ENCODE results near the gene VPS25. TPM values are rescaled to one million over a fixed set of nuclear protein-coding genes. Genes with fewer than 3 reads are reported as not detected.
A peak's percentile ranks its signal among the peaks of the same experiment; 100 is the strongest.

VPS25 gene
- total RNA-seq, 2 experiments from 2014 or later: 57.5 to 58.6 TPM

- no peaks in the 10 kb centered on the region for H3K9me3 Mint-ChIP-seq
- peaks cover 18% of the 10 kb centered on the region for H3K4me1 Mint-ChIP-seq (ENCODE audit: low read depth)
- no peak for DNase-seq
- peaks cover 4% of the 10 kb centered on the region for H3K36me3 Mint-ChIP-seq
- ChIA-PET CTCF (interaction anchor here (0.6 to 1.4 kb wide), 6 partner anchors 20 to 780 kb away, joined by 3 to 5 read pairs (median 4); partner anchors contain the start of genes BECN1 and VPS25), POLR2A (interaction anchor here (1.0 to 1.8 kb wide), 4 partner anchors 24 to 518 kb away, joined by 3 to 7 read pairs (median 4); partner anchors contain the start of genes PSME3 and VPS25)
- peak overlapping the region; percentile 90 for H3K4me3 Mint-ChIP-seq
- no peak overlapping the region for H3K27ac Mint-ChIP-seq
- intact Hi-C loops (cut with micrococcal nuclease): no loop called here
- no peaks in the 10 kb centered on the region for H3K27me3 Mint-ChIP-seq
Measured at GRCh38 chr17:42798011-42798382, 24.7 kb downstream of the VPS25 start.

- H3K27me3 Mint-ChIP-seq: no peaks in the 10 kb centered on the region
- H3K4me1 Mint-ChIP-seq (ENCODE audit: low read depth): peaks cover 18% of the 10 kb centered on the region
- DNase-seq: peak; percentile 90
- H3K27ac Mint-ChIP-seq: peak within 1 kb of the TSS; percentile 50
- CTCF ChIA-PET: interaction anchor here (0.6 to 1.4 kb wide), 6 partner anchors 19 to 780 kb away, joined by 3 to 5 read pairs (median 4); partner anchors contain the start of genes BECN1 and VPS25
- intact Hi-C loops (cut with micrococcal nuclease): no loop called here
- POLR2A ChIA-PET: interaction anchor here (1.0 to 1.8 kb wide), 4 partner anchors 25 to 518 kb away, joined by 3 to 7 read pairs (median 4); partner anchors contain the start of genes PSME3 and VPS25
- peaks cover 4% of the 10 kb centered on the region for H3K36me3 Mint-ChIP-seq
- H3K4me3 Mint-ChIP-seq: peak within 1 kb of the TSS; percentile 90
- no peaks in the 10 kb centered on the region for H3K9me3 Mint-ChIP-seq
Measured at GRCh38 chr17:42798383-42799380, 25.4 kb downstream of the VPS25 start, which contains the start of the genes CNTD1 and COA3. CNTD1 (plus strand) TSS chr17:42798861; CDS start chr17:42799068, 207 bp downstream. COA3 (minus strand) TSS chr17:42798704; CDS start chr17:42798681, 23 bp downstream.

DNA sequence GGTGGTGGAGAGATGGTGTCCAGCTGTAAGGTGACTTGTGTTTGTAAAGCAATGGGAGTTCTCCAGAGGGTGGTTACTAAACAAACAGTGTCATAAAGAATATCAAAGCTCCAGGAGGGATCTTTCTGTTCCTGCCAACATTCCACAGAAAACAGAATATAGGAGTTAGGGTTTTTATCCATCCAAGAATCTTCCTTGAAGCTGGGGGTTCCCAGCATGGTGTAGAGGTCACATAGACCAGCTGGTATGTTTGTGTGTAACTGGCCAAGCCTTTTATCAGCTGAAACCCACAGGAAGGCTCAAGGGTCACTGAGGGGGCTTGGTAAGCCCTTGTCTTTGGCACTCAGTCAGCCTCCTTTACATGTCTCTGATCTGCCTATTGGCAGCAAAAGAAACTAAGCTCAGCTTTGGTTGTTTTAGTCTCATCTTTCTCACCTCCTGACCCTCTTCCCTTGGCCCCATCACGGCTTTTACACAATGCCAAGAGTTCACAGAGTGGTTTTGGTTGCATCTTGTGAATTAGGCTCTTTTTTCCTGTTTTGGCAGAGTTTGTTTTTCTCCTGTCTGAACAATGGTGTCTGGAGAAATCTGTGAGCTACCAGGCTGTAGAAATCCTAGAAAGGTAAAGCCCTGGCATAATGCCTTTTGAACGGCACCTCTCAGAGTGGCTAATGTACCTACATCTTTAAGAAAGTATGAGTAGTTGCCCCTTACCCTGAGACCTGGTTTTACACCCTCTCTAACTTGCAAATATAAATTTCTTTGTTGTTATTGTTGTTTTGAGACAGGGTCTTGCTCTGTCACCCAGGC, 30.0 kb downstream of the VPS25 start:
- Mint-ChIP-seq H3K9me3 (no peaks in the 10 kb centered on the region), H3K27ac (peak overlapping the region; percentile 38), H3K4me3 (no peak overlapping the region), H3K36me3 (no peaks in the 10 kb centered on the region), H3K27me3 (no peaks in the 10 kb centered on the region), H3K4me1 (ENCODE audit: low read depth) (peaks cover 7% of the 10 kb centered on the region)
- intact Hi-C loops (cut with micrococcal nuclease): no loop called here
- ChIA-PET POLR2A (no interaction called here), CTCF (interaction anchor here (1.2 to 3.6 kb wide), 4 partner anchors 17 to 40 kb away, joined by 4 to 14 read pairs (median 6); partner anchors contain the start of gene BECN1)
- DNase-seq: no peak

GRCh38 chr17:42804918-42805367, 31.7 kb downstream of the VPS25 start:
- Mint-ChIP-seq H3K9me3 (no peaks in the 10 kb centered on the region), H3K4me1 (ENCODE audit: low read depth) (no peaks in the 10 kb centered on the region), H3K27ac (no peak overlapping the region), H3K4me3 (no peak overlapping the region), H3K36me3 (no peaks in the 10 kb centered on the region), H3K27me3 (no peaks in the 10 kb centered on the region)
- ChIA-PET POLR2A (no interaction called here), CTCF (interaction anchor here (1.0 to 1.7 kb wide), 2 partner anchors 13 to 19 kb away, joined by 3 to 6 read pairs; partner anchors contain the start of gene BECN1)
- DNase-seq: no peak
- intact Hi-C loops (cut with micrococcal nuclease): no loop called here

DNA sequence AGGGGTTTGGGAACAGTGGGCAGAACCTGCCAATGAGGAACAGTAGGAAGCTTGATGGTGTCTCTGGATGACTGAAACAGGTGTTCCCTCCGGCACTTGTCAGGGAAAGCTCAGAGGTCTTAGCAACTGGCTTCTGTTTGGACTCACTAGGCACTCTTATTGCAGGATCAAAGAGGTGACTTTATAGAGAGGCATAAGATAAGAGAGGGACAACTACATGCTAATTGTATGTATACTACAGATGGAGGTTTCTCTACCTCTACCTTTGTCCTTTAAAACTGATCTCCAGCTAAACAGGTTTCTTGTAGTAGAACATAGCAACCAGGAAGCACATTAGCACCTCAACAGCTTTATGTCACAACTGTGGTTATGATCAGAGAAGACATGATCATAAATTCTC, 33.0 kb downstream of the VPS25 start:
- intact Hi-C loops (cut with micrococcal nuclease): no loop called here
- Mint-ChIP-seq H3K9me3 (no peaks in the 10 kb centered on the region), H3K4me1 (ENCODE audit: low read depth) (no peaks in the 10 kb centered on the region), H3K36me3 (peaks cover 9% of the 10 kb centered on the region), H3K27ac (no peak overlapping the region), H3K4me3 (no peak overlapping the region), H3K27me3 (no peaks in the 10 kb centered on the region)
- DNase-seq: no peak
- CTCF ChIA-PET: interaction anchor here (0.8 to 1.2 kb wide), 2 partner anchors 12 to 14 kb away, joined by 3 to 4 read pairs; no protein-coding TSS in a partner anchor
- POLR2A ChIA-PET: no interaction called here

- intact Hi-C loops (cut with micrococcal nuclease): no loop called here
- DNase-seq: no peak
- Mint-ChIP-seq H3K4me1 (ENCODE audit: low read depth) (no peaks in the 10 kb centered on the region), H3K27ac (no peak overlapping the region), H3K36me3 (peaks cover 16% of the 10 kb centered on the region), H3K9me3 (no peaks in the 10 kb centered on the region), H3K27me3 (no peaks in the 10 kb centered on the region), H3K4me3 (no peak overlapping the region)
- ChIA-PET POLR2A (no interaction called here), CTCF (interaction anchor here (0.7 to 1.5 kb wide), 3 partner anchors 11 to 130 kb away, joined by 3 read pairs; no protein-coding TSS in a partner anchor)
Measured at GRCh38 chr17:42809250-42809649, 36.0 kb downstream of the VPS25 start.

DNA sequence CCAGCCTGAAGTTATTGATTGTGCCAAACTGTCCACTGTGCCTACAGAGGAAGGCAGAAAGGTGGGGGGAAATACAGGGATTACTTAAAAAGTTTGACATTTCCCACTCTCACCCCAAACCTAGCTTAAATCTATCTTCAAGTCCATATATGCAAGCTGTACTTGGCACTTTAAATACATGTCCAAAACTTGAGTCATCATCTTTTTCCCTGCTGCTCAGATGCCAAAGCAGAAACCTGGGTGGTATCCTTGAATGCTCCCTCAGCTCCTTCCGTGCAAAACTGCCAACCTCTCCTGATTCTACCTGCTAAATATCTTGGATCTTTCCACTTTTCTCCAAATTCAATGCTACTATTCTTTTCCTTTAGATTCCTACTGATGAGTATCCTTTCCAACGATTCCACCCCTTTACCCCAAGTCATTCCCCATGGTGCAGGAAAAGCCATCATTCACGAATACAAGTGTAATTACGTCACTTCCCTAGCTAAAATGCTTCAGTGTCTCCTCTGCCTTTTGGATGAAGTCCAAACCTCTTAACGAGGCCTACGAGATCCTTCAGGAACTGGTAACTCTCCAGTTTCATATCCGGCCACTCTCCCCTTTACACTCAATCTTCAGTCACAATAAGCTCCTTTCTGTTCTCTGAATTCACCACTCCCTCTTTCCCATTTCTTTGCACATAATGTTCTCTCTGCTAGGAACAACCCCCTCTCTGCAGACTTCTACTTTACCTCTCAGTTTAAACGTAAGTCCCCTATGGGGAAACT, 41.6 kb downstream of the VPS25 start:
- DNase-seq: no peak
- H3K9me3 Mint-ChIP-seq: no peaks in the 10 kb centered on the region
- CTCF ChIA-PET: interaction anchor here (1.2 to 3.0 kb wide), 2 partner anchors 10 to 19 kb away, joined by 4 to 15 read pairs; partner anchors contain the start of gene BECN1
- POLR2A ChIA-PET: no interaction called here
- no peak overlapping the region for H3K4me3 Mint-ChIP-seq
- H3K27me3 Mint-ChIP-seq: no peaks in the 10 kb centered on the region
- H3K4me1 Mint-ChIP-seq (ENCODE audit: low read depth): no peaks in the 10 kb centered on the region
- intact Hi-C loops (cut with micrococcal nuclease): no loop called here
- peaks cover 53% of the 10 kb centered on the region for H3K36me3 Mint-ChIP-seq
- H3K27ac Mint-ChIP-seq: no peak overlapping the region

DNA sequence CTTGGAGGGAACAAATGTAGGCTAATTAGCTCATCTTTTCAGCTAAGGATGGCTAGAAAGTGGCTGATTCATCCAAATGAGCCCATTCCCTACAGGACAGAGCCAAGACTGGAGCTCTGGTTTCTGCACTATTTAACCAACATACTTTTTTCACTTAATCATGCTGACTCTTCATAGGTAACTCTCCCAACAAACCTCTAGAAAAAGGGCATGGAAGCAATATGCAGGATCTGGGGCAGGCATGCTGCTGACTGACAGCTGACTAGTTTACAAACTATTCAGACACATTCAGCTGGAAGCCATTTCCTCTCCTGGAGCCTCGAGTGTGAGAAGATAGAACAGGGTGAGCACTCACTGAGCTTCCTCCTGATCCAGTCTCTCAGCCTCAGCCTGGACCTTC, 44.6 kb downstream of the VPS25 start:
- Mint-ChIP-seq H3K9me3 (no peaks in the 10 kb centered on the region), H3K27ac (no peak overlapping the region), H3K27me3 (no peaks in the 10 kb centered on the region), H3K4me1 (ENCODE audit: low read depth) (peaks cover 15% of the 10 kb centered on the region), H3K36me3 (peaks cover 56% of the 10 kb centered on the region), H3K4me3 (no peak overlapping the region)
- POLR2A ChIA-PET: no interaction called here
- intact Hi-C loops (cut with micrococcal nuclease): no loop called here
- DNase-seq: no peak
- CTCF ChIA-PET: interaction anchor here (0.9 to 4.4 kb wide), 6 partner anchors 10 to 112 kb away, joined by 3 to 20 read pairs (median 4); partner anchors contain the start of genes CNTD1 and COA3

DNA sequence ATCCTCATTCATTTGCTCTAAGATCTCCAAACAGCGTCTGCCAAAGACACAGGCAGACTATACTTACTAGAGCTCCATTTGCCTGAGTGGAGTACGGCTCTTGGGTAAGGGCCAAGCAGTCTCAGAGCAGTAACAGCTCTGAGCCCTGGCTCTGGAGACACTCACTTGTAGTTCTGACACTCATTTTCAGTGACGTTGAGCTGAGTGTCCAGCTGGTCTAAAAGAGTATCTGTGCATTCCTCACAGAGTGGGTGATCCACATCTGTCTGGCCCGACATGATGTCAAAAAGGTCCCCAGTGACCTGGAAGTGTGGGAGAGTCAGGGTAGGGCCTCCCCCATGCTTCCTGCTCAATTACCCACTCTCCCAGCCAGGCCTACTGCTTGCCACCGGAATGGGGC, 45.1 kb downstream of the VPS25 start:
- Mint-ChIP-seq H3K9me3 (no peaks in the 10 kb centered on the region), H3K36me3 (peaks cover 56% of the 10 kb centered on the region), H3K4me1 (ENCODE audit: low read depth) (peaks cover 16% of the 10 kb centered on the region), H3K4me3 (no peak overlapping the region), H3K27ac (no peak overlapping the region), H3K27me3 (no peaks in the 10 kb centered on the region)
- ChIA-PET CTCF (interaction anchor here (0.9 to 4.4 kb wide), 5 partner anchors 10 to 111 kb away, joined by 3 to 20 read pairs (median 4); partner anchors contain the start of genes CNTD1 and COA3), POLR2A (no interaction called here)
- intact Hi-C loops (cut with micrococcal nuclease): no loop called here
- no peak for DNase-seq

GRCh38 chr17:42819939-42820535, 46.8 kb downstream of the VPS25 start:
- Mint-ChIP-seq H3K27ac (no peak overlapping the region), H3K4me3 (no peak overlapping the region), H3K36me3 (peaks cover 50% of the 10 kb centered on the region), H3K4me1 (ENCODE audit: low read depth) (peaks cover 24% of the 10 kb centered on the region), H3K27me3 (no peaks in the 10 kb centered on the region), H3K9me3 (no peaks in the 10 kb centered on the region)
- intact Hi-C loops (cut with micrococcal nuclease): loop anchor here (5.0 to 10.0 kb wide), 2 partner anchors 115 to 243 kb away; partner anchors contain the start of gene PSMC3IP
- ChIA-PET POLR2A (interaction anchor here (0.8 kb wide), 1 partner anchor 109 kb away, joined by 3 read pairs; no protein-coding TSS in a partner anchor), CTCF (interaction anchor here (0.5 to 4.4 kb wide), 22 partner anchors 9 to 242 kb away, joined by 3 to 20 read pairs (median 4); partner anchors contain the start of genes CNTD1, COA3, IFI35 and PSMC3IP)
- peak; percentile 79 for DNase-seq
